Peyer's patch (tissue), 4 donors: ENCODE data around the gene WWC1.

Experiments used
- POLR2A ChIP-seq, 2 donors: fragments of 450-650 bp; IDR thresholded peaks; one replicate each; pipeline ENCODE4 v1.5.1; 2017; ENCODE audit warnings: antibody characterized with exemption in 2 of 2, mild to moderate bottlenecking in 2 of 2, moderate library complexity in 2 of 2
- TF ChIP-seq, protein P1 (sequence below), 6 experiments: fragments of 450-650 bp in 4 of 6; fragments of 200-600 bp in 2 of 6; sonication (generic) in 1 of 6; IDR thresholded peaks; one replicate each; pipeline ENCODE4 v1.5.1; 2017 to 2019; ENCODE audit warnings: antibody characterized with exemption in 6 of 6, mild to moderate bottlenecking in 3 of 6, moderate library complexity in 1 of 6

GRCh38 chr5:168463081-168463480 is 171.6 kb downstream of the WWC1 start:
- TF ChIP-seq, protein P1, sequence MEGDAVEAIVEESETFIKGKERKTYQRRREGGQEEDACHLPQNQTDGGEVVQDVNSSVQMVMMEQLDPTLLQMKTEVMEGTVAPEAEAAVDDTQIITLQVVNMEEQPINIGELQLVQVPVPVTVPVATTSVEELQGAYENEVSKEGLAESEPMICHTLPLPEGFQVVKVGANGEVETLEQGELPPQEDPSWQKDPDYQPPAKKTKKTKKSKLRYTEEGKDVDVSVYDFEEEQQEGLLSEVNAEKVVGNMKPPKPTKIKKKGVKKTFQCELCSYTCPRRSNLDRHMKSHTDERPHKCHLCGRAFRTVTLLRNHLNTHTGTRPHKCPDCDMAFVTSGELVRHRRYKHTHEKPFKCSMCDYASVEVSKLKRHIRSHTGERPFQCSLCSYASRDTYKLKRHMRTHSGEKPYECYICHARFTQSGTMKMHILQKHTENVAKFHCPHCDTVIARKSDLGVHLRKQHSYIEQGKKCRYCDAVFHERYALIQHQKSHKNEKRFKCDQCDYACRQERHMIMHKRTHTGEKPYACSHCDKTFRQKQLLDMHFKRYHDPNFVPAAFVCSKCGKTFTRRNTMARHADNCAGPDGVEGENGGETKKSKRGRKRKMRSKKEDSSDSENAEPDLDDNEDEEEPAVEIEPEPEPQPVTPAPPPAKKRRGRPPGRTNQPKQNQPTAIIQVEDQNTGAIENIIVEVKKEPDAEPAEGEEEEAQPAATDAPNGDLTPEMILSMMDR (IDR thresholded peaks at IDR 0.05): no peak
- TF ChIP-seq POLR2A (IDR thresholded peaks at IDR 0.05): no peak
